GM06990 (cell line): ENCODE results near the gene GTPBP3.

ENCODE experiments used
- DNase-seq: peaks from one replicate; pipeline ENCODE4 v3.0.0-alpha.2; 2011; ENCODE audit not compliant: insufficient read length; ENCODE audit errors: extremely low read depth
- H3K27me3 ChIP-seq: replicated peaks from 2 replicates; pipeline ENCODE4 v1.6.0; 2011; ENCODE audit warnings: low read length; ENCODE audit not compliant: control insufficient read depth, insufficient read depth
- H3K36me3 ChIP-seq: 2 replicates; pipeline ENCODE4 v1.5.1; 2011; ENCODE audit warnings: low read length; ENCODE audit not compliant: control insufficient read depth, insufficient read depth
- H3K4me3 ChIP-seq: replicated peaks from 2 replicates; pipeline ENCODE4 v1.5.1; 2011; ENCODE audit warnings: low read depth, mild to moderate bottlenecking, control low read depth, low read length
- CTCF ChIP-seq: IDR thresholded peaks from 2 replicates; pipeline ENCODE4 v1.5.1; 2011; ENCODE audit warnings: low read length, control low read depth, mild to moderate bottlenecking, inconsistent platforms; ENCODE audit not compliant: insufficient read depth, poor library complexity, severe bottlenecking

GTPBP3 gene

GRCh38 chr19:17347361-17347760 is 10.0 kb downstream of the GTPBP3 start:
- TF ChIP-seq CTCF = no peak
- no peaks in the 10 kb centered on the region for H3K27me3 ChIP-seq
- no peaks in the 10 kb centered on the region for H3K36me3 ChIP-seq
- no peak for DNase-seq
- H3K4me3 ChIP-seq = no peak overlapping the region

DNA sequence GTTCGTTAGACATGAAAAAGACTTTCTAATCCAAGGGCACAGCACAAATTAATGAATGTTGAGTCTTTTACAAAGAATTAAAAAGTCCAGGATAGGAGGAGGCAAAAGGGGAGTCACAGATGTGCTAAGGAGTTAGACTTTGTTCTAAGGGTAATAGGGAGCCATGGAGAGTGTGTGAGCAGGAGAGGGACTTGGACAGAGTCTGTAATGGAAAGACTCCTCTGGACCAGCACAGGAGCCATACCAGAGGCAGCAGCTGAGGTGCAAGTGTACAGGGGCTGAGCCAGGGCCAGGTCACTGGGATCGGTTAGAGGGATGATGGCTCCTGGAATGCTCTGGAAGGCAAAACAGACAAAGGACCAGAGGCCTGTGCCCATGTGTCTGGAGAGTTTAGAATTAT is 10.5 kb downstream of the GTPBP3 start:
- DNase-seq = no peak
- TF ChIP-seq CTCF = no peak
- H3K4me3 ChIP-seq = no peak overlapping the region
- no peaks in the 10 kb centered on the region for H3K27me3 ChIP-seq
- no peaks in the 10 kb centered on the region for H3K36me3 ChIP-seq

- no peak for TF ChIP-seq CTCF
- Histone ChIP-seq H3K4me3 (no peak overlapping the region), H3K36me3 (no peaks in the 10 kb centered on the region), H3K27me3 (no peaks in the 10 kb centered on the region)
- no peak for DNase-seq
Observed at GRCh38 chr19:17348700-17349099, 11.3 kb downstream of the GTPBP3 start.

DNA sequence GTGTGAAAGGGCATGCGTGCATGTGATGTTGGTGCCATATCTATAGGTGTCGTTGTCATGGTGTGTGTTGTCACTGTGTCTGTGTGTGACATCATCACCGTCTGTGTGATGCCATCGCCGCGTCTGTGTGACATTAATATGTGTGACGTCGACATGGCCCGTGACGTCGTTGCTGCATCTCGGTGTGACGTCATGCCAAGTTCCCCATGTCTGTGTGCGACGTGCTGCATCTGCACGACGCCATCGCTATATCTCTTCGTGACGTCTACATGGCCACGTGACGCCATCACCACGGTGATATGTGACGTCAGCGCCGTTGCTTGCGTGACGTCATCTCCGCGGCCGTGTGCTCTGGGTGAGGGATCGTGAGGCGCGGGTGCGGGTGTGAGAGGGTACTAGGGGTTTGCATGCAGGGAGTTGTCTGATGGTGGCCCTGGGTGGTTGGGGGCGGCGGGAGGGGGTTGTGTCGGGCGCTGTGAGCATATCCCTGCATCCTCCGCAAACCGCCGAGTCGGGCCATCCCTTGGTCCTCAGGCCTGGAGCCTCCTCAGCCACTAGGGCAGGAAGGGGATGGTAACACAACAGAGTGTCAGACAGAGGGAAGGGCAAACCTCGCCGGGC is 14.6 kb downstream of the GTPBP3 start:
- H3K27me3 ChIP-seq = no peaks in the 10 kb centered on the region
- no peak overlapping the region for H3K4me3 ChIP-seq
- H3K36me3 ChIP-seq = no peaks in the 10 kb centered on the region
- no peak for DNase-seq
- no peak for TF ChIP-seq CTCF

DNA sequence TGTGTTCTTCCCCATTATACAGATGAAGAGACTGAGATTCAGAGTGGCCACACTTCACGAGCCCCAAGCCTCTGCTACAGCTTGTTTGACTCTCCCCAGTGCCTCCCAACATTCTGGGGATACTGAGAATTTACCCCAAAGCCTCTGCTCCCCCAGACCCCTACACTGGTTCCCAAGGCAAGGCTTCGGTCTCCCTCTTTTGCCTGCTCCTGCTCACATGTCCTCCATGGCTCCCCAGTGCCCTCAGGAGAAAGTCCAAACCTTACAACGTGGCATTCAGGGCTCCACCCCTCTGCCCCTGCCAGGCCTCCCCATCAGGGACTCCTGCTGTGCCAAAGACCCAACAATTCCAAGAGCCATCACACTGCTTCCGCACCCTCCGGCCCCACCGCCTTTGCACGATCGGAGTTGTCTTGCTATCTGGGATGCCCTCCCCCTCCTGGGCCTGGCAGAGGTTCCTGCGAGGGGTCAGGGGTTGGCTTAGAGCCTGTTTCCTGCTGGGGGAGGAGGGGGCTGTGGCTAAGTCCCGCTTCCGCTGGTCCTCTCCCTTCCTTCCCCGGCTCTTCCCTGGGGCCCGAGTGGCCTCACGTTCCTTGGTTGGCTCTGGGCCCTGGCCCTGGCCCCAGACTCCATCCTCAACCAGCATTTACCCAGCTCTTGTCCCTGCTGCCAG is 15.4 kb downstream of the GTPBP3 start:
- Histone ChIP-seq H3K36me3 (no peaks in the 10 kb centered on the region), H3K4me3 (no peak overlapping the region), H3K27me3 (no peaks in the 10 kb centered on the region)
- no peak for DNase-seq
- TF ChIP-seq CTCF = no peak
